ENCODE results near the gene CSHL1.
A peak's percentile ranks its signal among the peaks of the same experiment; 100 is the strongest.

Gene CSHL1

DNA sequence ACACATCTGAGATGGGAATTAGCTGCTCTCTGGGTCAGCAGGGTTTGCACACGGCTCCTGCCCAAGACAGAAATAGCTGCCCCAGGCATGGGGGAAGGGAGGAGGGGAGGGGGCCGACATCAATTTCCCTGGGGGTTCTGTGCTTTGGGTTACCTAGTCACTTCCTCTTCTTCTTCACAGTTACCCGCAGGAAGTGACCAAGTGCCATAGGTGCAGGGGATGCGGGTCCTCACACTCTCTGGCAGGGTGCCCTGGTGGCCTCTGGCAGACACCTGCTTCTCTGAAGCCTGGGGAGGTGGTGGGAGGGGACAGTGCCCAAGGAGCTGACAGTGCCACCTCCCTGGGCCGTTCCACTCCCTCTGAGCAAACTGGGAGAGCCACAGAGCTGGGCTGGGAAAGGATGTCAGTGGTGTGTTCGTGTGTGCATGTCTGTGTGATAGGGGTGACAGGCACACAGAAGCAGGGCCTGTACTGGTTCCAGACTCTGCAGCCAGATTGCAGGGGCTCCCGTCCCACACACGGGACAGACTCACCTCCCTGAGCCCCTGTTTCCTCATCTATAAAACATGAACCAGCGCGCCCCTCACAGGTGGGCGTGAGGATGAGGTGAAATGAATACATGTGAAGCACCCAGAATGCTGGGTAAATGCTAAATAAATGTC, 43.5 kb upstream of the CSHL1 start:
- no peak for DNase-seq
- H3K36me3 ChIP-seq: no peaks in the 10 kb centered on the region
- no peak overlapping the region for H3K4me3 ChIP-seq (ENCODE audit: low read depth, low read length)
- no peak overlapping the region for H3K27ac ChIP-seq
- TF ChIP-seq, protein P1, sequence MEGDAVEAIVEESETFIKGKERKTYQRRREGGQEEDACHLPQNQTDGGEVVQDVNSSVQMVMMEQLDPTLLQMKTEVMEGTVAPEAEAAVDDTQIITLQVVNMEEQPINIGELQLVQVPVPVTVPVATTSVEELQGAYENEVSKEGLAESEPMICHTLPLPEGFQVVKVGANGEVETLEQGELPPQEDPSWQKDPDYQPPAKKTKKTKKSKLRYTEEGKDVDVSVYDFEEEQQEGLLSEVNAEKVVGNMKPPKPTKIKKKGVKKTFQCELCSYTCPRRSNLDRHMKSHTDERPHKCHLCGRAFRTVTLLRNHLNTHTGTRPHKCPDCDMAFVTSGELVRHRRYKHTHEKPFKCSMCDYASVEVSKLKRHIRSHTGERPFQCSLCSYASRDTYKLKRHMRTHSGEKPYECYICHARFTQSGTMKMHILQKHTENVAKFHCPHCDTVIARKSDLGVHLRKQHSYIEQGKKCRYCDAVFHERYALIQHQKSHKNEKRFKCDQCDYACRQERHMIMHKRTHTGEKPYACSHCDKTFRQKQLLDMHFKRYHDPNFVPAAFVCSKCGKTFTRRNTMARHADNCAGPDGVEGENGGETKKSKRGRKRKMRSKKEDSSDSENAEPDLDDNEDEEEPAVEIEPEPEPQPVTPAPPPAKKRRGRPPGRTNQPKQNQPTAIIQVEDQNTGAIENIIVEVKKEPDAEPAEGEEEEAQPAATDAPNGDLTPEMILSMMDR (IDR thresholded peaks at IDR 0.05; ENCODE audit: low read depth, low read length): no peak
- no peaks in the 10 kb centered on the region for H3K9me3 ChIP-seq (ENCODE audit: severe bottlenecking)
- no peaks in the 10 kb centered on the region for H3K27me3 ChIP-seq (ENCODE audit: insufficient read depth, low read depth, severe bottlenecking)

DNA sequence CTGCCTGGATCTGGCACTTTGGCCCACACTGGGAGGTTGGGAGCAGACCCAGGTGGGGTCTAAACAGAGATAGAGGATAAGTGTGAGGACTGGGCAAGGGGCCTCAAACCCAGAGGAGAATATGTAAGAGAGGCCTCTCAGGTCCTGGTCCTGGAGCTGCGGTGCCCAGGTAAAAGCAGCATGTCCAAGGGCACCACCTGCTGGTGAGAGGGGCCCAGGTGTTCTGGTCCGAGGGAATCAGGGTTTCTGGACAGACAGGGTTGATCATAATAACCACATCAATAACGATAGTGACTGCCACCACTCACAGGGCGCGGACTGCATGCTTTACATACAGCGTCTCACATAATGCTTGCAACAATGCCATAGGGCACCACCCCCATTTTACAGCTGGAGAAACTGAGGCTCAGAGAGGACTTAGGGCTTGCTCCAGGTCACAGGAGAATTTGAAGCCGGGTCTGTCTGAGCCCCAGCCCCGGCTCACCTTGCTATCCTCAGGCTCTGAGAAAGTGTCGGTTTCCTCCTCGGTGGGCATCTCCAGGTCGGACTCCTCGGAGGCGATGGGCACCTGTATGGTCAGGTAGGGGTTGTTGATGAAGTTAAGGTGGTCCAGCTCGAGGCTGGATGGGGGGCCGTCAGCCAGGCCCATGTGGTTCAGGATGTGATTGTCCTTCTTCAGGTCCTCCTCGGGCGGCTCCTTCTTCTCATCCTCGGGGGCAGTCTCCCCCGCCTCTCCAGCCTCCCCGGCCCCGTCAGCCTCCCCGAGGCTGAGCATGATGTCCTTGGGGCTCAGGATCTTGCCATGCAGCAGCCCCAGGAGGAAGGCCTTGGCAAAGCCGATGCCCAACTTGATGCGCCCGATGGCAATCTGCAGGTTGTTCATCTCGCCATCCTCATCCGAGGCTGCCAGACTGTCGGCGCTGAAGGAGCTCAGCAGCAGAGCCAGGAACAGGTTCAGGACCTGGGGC, 40.2 kb upstream of the CSHL1 start:
- Histone ChIP-seq H3K4me3 (ENCODE audit: low read depth, low read length) (no peak overlapping the region), H3K27me3 (ENCODE audit: insufficient read depth, low read depth, severe bottlenecking) (no peaks in the 10 kb centered on the region), H3K36me3 (no peaks in the 10 kb centered on the region), H3K9me3 (ENCODE audit: severe bottlenecking) (no peaks in the 10 kb centered on the region), H3K27ac (no peak overlapping the region)
- peak; percentile 72 for DNase-seq
- TF ChIP-seq, protein P1 (IDR thresholded peaks at IDR 0.05; ENCODE audit: low read depth, low read length): peak; percentile 85

DNA sequence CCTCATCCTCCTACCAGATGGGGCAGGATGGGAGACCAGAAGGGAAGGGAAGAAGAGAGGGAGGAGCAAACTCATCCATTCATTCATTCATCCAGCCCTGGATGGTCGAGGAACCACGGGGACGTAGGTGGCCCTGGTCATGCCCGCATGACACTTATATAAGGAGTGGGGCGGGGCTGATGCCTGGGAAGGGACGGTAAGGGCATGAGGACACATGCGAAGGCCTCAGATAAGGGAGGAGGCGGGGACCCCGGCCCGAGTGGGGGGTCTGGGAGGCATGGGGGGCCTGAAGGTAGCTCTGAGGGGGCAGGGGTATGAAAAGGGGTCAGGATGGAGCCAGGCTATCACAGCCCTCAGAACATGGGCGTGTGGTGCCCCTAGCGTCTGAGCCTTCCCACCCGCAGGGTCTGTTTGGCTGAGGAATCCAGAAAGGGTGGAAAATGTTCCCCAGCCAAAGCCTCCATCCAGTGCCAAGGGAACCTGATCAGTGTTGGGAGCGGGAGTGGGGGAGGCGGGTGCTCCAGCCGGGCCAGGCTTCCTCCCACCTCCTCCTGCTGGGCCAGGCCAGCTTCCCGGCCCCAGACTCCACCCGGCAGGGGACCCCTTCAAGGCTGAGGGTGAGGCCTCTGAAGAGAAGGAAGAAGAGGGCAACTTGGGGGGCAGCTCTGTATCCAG, 38.7 kb upstream of the CSHL1 start:
- no peak overlapping the region for H3K4me3 ChIP-seq (ENCODE audit: low read depth, low read length)
- no peaks in the 10 kb centered on the region for H3K27me3 ChIP-seq (ENCODE audit: insufficient read depth, low read depth, severe bottlenecking)
- no peak overlapping the region for H3K27ac ChIP-seq

DNA sequence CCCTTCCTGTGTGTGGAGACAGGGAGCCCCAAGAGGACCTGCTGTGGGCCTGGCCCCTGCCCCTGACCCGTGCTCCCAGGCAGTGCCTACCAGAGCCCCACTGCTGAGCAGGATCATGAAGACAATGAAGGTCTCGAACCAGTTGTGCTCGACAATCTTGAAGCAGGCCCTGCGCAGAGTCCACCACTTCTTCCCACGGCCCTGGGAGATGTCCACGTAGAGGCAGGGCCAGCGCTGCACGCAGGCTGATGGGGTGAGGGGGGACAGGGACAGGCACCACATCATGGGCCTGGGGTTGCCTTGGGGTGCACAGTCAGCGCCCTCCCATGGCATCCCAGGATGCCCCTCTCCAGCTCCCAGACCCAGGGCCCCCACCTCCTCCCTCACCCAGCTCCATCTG, 37.5 kb upstream of the CSHL1 start:
- H3K27me3 ChIP-seq (ENCODE audit: insufficient read depth, low read depth, severe bottlenecking): no peaks in the 10 kb centered on the region
- TF ChIP-seq, protein P1 (IDR thresholded peaks at IDR 0.05; ENCODE audit: low read depth, low read length): no peak
- H3K36me3 ChIP-seq: no peaks in the 10 kb centered on the region
- no peak overlapping the region for H3K4me3 ChIP-seq (ENCODE audit: low read depth, low read length)
- no peak overlapping the region for H3K27ac ChIP-seq
- no peak for DNase-seq
- H3K9me3 ChIP-seq (ENCODE audit: severe bottlenecking): no peaks in the 10 kb centered on the region

More for the DNA sequence above, 38.7 kb upstream of the CSHL1 start:
- no peak for DNase-seq
- no peaks in the 10 kb centered on the region for H3K9me3 ChIP-seq (ENCODE audit: severe bottlenecking)
- H3K36me3 ChIP-seq: no peaks in the 10 kb centered on the region
- TF ChIP-seq, protein P1 (IDR thresholded peaks at IDR 0.05; ENCODE audit: low read depth, low read length): no peak

DNA sequence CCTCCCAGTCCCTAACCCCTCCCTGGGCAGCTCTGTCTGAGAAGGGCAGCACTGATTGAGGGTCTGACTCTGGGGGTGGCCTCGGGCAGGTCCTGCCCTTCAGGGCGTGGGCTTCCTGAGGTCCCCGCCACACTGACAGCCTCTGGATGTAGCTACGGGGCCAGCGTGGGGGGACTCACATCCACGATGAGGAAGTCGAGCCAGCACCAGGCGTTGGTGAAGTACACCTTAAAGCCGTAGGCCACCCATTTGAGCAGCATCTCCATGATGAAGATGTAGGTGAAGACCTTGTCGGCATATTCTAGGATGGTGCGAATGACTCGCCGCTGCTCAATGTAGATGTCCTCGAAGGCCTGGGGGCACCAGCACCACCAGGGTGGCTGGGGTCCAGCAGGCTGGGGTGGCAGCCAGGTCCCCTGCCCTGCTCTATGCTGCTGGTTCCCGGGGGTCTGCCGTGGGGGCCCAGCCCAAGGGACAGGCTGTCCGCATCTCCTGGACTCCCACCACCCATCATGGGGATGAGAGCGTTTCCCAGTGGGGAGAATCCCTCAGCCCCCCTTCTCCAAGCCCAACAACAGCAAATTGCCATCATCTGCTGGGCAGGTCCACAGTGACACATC, 36.8 kb upstream of the CSHL1 start:
- TF ChIP-seq, protein P1 (IDR thresholded peaks at IDR 0.05; ENCODE audit: low read depth, low read length): no peak
- Histone ChIP-seq H3K4me3 (ENCODE audit: low read depth, low read length) (no peak overlapping the region), H3K36me3 (no peaks in the 10 kb centered on the region), H3K27ac (no peak overlapping the region), H3K27me3 (ENCODE audit: insufficient read depth, low read depth, severe bottlenecking) (no peaks in the 10 kb centered on the region), H3K9me3 (ENCODE audit: severe bottlenecking) (no peaks in the 10 kb centered on the region)
- no peak for DNase-seq

Data from WERI-Rb-1 (cell line).